DND-41 (cell line): Measurements from ENCODE around the gene DCANP1.

ENCODE experiments used
- ATAC-seq: fragments of 200-7000 bp; cut with Tn5 transposase; 3 replicates; pipeline ENCODE4 v1.9.1; 2021; ENCODE audit warnings: low read depth; ENCODE audit not compliant: insufficient read depth
- DNase-seq: peaks from one replicate; pipeline ENCODE4 v3.0.0-alpha.2; 2020
- H2AFZ ChIP-seq: 2 replicates; pipeline ENCODE4 v1.6.0; 2012; ENCODE audit warnings: low read depth, low read length
- H3K27ac ChIP-seq: 2 replicates; pipeline ENCODE4 v1.5.1; 2012; ENCODE audit warnings: low read length, inconsistent platforms
- H3K27me3 ChIP-seq: fragments of 200-600 bp; sonication (generic); 2 replicates; pipeline ENCODE4 v1.6.0; 2012; ENCODE audit warnings: low read length, mild to moderate bottlenecking, inconsistent platforms; ENCODE audit not compliant: insufficient read depth, poor library complexity
- H3K36me3 ChIP-seq: 2 replicates; pipeline ENCODE4 v1.5.1; 2012; ENCODE audit warnings: low read length, inconsistent platforms; ENCODE audit not compliant: insufficient read depth
- H3K4me1 ChIP-seq: 2 replicates; pipeline ENCODE4 v1.5.1; 2012; ENCODE audit warnings: mild to moderate bottlenecking, low read length; ENCODE audit not compliant: insufficient read depth
- H3K4me2 ChIP-seq: 2 replicates; pipeline ENCODE4 v1.6.0; 2012; ENCODE audit warnings: mild to moderate bottlenecking, moderate library complexity, low read length, inconsistent platforms; ENCODE audit not compliant: insufficient read depth
- H3K4me3 ChIP-seq, 2 experiments: fragments of 200-600 bp in 1 of 2; shearing (Covaris generic) in 1 of 2; 2 replicates each; pipeline ENCODE4 v1.5.1; 2012 to 2016; ENCODE audit warnings: inconsistent platforms in 2 of 2, low read length in 2 of 2, mild to moderate bottlenecking in 2 of 2, low read depth in 1 of 2, moderate library complexity in 1 of 2
- H3K79me2 ChIP-seq: 2 replicates; pipeline ENCODE4 v1.6.0; 2012; ENCODE audit warnings: low read length, inconsistent platforms; ENCODE audit not compliant: insufficient read depth
- H3K9ac ChIP-seq: 2 replicates; pipeline ENCODE4 v1.6.0; 2012; ENCODE audit warnings: low read depth, mild to moderate bottlenecking, inconsistent platforms, low read length, moderate library complexity
- H3K9me3 ChIP-seq: 2 replicates; pipeline ENCODE4 v1.5.1; 2012; ENCODE audit warnings: low read length, moderate library complexity, mild to moderate bottlenecking, inconsistent platforms; ENCODE audit not compliant: insufficient read depth, severe bottlenecking
- H4K20me1 ChIP-seq: 2 replicates; pipeline ENCODE4 v1.6.0; 2012; ENCODE audit warnings: low read length; ENCODE audit not compliant: insufficient read depth
- EZH2 ChIP-seq: IDR thresholded peaks from 3 replicates; pipeline ENCODE4 v1.6.1; 2012; ENCODE audit warnings: borderline replicate concordance, low read depth, mild to moderate bottlenecking, moderate library complexity, low read length, inconsistent platforms; ENCODE audit not compliant: severe bottlenecking
- TF ChIP-seq, protein P1 (sequence below): IDR thresholded peaks from 2 replicates; pipeline ENCODE4 v1.5.1; 2012; ENCODE audit warnings: borderline replicate concordance, low read length, moderate library complexity, mild to moderate bottlenecking; ENCODE audit not compliant: poor library complexity, severe bottlenecking; ENCODE audit errors: extremely low read depth

DCANP1 gene

DNA sequence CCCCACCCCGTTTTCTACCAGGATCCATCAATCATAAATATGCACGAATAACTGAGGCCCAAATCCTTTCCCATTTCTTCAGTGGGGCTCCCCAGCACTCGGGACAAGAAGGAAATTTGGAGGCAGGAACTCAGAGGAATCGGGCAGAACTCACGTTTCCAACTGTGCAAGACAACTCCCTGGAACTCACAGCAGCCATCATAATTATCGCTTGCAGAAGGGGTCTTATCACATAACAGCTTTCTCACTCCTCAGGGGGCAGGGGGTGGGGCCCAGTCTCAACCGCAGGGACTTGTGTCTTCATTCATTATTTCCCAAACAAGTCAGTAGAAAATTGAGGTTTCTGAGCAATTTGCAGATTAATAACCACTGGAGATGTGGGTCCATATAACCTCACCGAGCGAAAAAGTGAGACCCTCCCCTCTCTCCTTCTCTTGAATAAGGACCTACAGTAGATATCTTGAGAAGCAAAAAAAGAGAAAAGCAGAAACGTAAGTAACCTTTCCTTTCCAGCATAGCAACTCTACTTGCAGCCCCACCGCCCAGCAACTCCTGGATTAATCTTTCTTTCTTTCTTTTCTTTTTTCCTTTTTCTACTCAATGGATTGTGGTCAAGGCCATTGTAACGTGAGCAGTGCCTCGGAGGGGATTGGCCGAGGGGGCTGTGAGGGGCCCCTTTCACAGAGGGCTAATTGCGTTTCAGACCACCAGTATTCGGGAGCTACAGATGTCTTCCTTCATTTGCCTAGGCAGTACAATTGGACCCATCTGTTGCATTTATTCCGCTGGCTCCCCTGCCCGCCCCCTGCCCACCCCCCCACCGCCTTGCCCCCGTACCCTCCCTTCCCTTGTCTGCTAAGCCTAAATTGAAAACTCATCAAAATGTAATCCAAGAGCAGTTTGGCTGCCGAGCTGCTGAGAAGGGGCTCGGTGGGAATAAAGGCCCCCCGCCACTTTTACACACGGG is 29.8 kb upstream of the DCANP1 start:
- no peak overlapping the region for H3K9ac ChIP-seq
- no peaks in the 10 kb centered on the region for H4K20me1 ChIP-seq
- H3K4me1 ChIP-seq: no peaks in the 10 kb centered on the region
- DNase-seq (no peak), ATAC-seq (no peak)
- no peaks in the 10 kb centered on the region for H3K36me3 ChIP-seq
- TF ChIP-seq, protein P1, sequence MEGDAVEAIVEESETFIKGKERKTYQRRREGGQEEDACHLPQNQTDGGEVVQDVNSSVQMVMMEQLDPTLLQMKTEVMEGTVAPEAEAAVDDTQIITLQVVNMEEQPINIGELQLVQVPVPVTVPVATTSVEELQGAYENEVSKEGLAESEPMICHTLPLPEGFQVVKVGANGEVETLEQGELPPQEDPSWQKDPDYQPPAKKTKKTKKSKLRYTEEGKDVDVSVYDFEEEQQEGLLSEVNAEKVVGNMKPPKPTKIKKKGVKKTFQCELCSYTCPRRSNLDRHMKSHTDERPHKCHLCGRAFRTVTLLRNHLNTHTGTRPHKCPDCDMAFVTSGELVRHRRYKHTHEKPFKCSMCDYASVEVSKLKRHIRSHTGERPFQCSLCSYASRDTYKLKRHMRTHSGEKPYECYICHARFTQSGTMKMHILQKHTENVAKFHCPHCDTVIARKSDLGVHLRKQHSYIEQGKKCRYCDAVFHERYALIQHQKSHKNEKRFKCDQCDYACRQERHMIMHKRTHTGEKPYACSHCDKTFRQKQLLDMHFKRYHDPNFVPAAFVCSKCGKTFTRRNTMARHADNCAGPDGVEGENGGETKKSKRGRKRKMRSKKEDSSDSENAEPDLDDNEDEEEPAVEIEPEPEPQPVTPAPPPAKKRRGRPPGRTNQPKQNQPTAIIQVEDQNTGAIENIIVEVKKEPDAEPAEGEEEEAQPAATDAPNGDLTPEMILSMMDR: no peak
- TF ChIP-seq EZH2: no peak
- H3K27ac ChIP-seq: no peak overlapping the region
- peaks cover 34% of the 10 kb centered on the region for H3K27me3 ChIP-seq
- H2AFZ ChIP-seq: no peak overlapping the region
- no peak overlapping the region for H3K4me2 ChIP-seq
- no peaks in the 10 kb centered on the region for H3K79me2 ChIP-seq
- no peaks in the 10 kb centered on the region for H3K9me3 ChIP-seq
- no peak overlapping the region for H3K4me3 ChIP-seq

- DNase-seq: no peak
- Histone ChIP-seq H2AFZ (no peak overlapping the region), H3K79me2 (no peaks in the 10 kb centered on the region), H3K4me1 (no peaks in the 10 kb centered on the region), H3K4me2 (no peak overlapping the region), H3K4me3 (no peak overlapping the region), H4K20me1 (no peaks in the 10 kb centered on the region), H3K9me3 (no peaks in the 10 kb centered on the region), H3K9ac (no peak overlapping the region), H3K27ac (no peak overlapping the region), H3K27me3 (peaks cover 44% of the 10 kb centered on the region), H3K36me3 (no peaks in the 10 kb centered on the region)
- no peak for ATAC-seq
- TF ChIP-seq, protein P1: no peak
- no peak for TF ChIP-seq EZH2
Measured at GRCh38 chr5:135473956-135474670, 27.0 kb upstream of the DCANP1 start.

DNA sequence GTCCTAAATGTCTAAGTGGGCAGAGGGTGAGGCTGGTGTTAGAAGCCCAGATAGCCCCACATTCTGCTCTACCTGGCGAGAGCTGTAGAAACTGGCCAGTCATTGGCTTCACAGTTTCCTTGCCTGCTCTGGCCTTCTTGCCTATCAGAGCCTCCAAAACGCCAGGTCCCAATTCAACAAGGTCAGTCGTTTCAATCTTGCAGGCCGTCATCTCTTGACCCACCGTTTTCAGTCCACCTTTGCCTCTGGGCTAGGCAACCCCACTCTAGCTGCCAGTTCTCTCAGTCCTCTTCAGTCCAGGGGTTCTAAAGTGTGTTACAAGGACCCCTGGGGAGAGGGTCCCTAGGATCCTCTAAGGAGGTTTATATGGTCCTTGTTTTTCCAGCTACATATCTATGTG is 25.0 kb upstream of the DCANP1 start:
- Histone ChIP-seq H3K4me3 (no peak overlapping the region), H3K27ac (no peak overlapping the region), H3K4me1 (no peaks in the 10 kb centered on the region), H2AFZ (no peak overlapping the region), H3K36me3 (no peaks in the 10 kb centered on the region), H4K20me1 (no peaks in the 10 kb centered on the region), H3K27me3 (peaks cover 50% of the 10 kb centered on the region), H3K79me2 (no peaks in the 10 kb centered on the region), H3K9ac (no peak overlapping the region), H3K9me3 (no peaks in the 10 kb centered on the region), H3K4me2 (no peak overlapping the region)
- ATAC-seq (no peak), DNase-seq (no peak)
- no peak for TF ChIP-seq EZH2
- TF ChIP-seq, protein P1: no peak
